Umbilical cord (tissue), 2 donors: ENCODE measurements around the gene PGAP2. TPM values are rescaled to one million over a fixed set of nuclear protein-coding genes. Genes with fewer than 3 reads are reported as not detected.
"Not testable (repeated sequence)": the region's sequence is repeated elsewhere in the genome, so short reads cannot be mapped to it uniquely, and the experiment has no call there.

Experiments
- DNase-seq: peaks from one replicate; pipeline ENCODE4 v3.0.0-alpha.2; 2015; ENCODE audit warnings: low spot score
- total RNA-seq: library from RNA; depleted of rRNA; stranded (reverse); fragments of >200 nt; gene quantifications from one replicate; pipeline ENCODE4 v1.2.3, GENCODE V29; 2014; ENCODE audit warnings: low replicate concordance; ENCODE audit not compliant: insufficient read depth

PGAP2 gene
- total RNA-seq, 1 donor from 2014 or later = 3.6 TPM

DNA sequence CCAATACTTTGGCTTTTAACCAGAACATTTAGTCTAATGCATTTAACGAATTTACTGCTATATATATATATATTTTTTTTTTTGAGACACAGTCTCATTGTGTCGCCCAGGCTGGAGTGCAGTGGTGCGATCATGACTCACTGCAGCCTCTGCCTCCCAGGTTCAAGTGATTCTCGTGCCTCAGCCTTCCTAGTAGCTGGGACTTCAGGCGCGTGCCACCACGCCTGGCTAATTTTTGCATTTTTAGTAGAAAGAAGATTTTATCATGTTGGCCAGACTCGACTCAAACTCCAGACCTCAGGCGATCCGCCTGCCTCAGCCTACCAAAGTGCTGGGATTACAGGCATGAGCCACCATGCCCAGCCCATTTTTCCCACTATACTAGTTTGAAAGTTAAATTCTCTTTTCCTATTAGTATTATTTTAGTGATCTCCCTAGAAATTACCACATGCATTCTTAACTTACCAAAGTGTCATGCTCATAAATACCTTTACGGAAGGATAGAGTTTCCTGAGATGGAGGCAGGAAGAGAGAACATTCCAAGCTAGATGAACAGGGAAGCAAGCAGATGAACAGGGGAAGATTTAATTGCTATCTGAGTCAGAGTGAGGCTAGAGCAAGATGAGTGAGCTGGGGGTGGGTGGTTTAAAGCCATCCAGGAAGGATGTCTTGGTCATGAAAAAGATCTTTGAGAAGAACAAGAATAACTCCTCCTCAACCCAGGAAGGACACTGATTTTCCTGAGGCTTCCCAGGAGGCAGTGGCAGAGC, 4.4 kb upstream of the PGAP2 start:
- DNase-seq = no peak

DNA sequence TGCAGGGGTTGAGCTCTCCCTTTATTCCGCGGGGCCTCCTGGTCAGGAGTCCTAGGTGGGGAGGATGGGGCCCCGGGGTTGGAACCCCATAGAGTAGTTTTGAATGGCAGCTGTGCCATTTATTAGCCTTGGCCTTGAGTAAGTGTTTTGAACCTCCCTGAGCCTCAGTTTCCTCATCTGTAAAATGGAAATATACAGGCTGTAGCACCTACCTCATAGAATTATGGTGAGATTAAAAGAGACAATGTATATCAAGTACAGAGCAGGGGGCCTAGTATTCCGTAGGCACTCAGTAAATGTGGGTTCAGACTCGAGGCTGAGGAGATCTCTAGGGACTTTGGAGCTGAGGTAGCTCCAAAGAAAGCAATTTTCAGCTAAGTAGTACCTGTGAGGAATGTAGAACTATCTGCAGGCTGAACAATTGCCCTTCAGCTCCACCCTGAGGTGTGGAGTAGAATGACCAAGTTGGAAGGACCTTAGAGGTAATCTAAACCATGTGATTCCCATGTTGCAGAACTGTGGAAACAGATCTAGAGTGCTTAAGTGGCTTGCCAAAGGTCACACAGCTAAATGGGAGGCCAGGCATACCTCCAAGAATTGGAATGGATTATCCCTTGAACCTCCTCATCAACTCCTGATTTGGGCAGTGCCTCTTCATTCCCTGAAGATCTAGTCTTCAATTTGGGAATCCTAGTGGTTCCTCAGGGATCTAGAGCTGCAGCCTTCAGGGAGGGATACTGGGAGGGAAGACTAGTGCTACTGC, 682 bp downstream of the PGAP2 start:
- DNase-seq = no peak

DNA sequence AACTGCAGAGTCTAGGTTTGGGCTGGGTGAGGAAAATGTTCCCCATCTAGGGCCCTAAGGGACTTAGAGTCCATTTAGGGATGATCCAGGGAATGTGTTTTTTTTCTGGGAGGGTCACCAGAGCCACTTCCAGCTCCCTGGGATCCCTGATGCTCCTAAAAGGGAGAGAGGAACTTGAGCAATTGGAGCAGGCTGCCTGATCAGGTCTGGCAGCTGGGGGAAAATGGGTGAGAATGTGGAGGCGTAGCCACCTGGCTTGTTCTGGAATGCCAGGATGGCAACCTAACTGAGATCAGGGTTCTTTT, 1.2 kb downstream of the PGAP2 start:
- no peak for DNase-seq

DNA sequence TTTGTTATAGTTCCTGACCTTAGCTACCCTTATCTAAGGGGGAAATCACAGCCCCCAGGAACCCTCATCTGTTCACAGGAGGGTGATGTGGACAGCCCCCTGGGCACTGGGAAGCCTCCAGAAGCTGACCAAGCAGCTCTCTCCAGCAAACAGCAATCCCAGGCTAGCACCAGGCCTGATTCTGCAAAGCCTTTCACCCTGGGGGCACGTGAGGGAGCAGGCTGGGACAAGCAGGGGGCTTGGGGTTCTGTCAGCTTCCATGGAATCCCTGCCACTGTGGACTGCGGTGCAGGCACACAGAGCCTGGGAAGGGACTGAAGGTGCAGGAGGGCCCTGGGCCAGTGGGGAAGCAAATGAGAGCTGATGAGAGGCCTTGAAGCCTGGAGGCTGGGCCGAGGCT, 2.1 kb downstream of the PGAP2 start:
- DNase-seq = no peak

DNA sequence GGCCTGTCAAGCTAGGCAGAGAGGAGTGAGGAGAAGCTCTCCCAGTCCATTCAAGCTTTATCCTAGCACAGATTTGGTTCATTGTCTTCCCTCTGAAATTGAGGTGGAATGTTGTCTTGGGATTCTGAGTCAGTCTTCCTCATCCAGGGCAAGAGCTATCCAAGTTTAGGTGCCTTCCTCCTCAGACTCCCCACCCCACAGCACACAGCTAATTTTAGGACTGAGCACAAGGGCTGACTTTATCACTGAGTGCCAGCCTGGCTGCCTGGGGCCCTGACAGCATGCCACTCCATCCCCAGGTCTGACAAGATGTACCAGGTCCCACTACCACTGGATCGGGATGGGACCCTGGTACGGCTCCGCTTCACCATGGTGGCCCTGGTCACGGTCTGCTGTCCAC, 2.6 kb downstream of the PGAP2 start:
- DNase-seq = no peak

DNA sequence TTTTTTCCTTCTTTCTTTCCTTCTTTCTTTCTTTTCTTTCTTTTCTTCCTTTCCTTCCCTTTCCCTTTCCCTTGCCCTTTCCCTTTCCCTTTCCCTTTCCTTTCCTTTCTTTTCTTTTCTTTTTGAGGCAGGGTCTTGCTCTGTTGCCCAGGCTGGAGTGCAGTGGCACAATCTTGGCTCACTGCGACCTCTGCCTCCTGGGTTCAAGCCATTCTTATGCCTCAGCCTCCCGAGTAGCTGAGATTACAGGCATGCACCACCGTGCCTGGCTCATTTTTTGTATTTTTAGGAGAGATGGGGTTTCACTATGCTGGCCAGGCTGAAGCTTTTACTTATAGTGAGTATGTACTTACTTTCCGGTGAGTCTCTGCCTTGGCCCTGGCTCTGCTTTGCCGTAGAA, 6.5 kb downstream of the PGAP2 start:
- DNase-seq = not testable (repeated sequence)

DNA sequence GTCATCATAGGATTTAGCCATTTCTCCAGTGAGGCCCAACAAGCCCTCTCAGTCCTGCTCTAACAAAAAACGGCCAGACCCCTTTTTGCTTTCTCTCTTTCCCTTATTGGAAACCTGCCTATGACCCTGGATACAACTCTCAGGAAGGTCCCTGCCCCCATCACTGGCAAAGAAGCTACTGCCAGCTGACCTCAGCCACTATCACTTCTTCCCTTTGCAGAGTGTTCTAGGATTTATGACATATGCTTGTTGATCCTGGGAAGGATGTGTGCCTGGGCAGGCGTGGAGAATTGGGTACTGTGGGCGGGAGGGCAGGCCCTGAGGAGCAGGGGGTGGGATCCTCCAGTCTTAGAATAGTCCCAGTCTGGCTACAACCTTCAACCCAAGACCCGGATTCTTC, 7.5 kb downstream of the PGAP2 start:
- no peak for DNase-seq

DNA sequence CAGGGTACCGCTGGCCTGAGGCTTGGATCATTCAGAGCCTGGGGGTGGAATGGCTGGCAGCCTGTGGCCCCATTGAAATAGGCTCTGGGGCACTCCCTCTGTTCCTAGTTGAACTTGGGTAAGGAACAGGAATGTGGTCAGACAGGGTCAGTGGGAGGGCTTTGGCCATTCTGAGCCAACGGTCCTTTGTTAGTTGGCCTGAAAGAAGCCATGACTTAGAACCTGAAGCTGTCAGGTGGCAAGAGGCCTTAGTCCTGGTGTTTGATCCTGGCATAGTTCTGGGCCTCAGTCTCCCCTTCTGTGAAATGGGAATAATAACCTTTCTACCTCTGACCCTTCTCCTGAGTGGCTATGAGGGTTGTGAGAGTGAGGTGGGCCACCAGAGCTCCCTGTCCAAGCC, 8.3 kb downstream of the PGAP2 start:
- no peak for DNase-seq

DNA sequence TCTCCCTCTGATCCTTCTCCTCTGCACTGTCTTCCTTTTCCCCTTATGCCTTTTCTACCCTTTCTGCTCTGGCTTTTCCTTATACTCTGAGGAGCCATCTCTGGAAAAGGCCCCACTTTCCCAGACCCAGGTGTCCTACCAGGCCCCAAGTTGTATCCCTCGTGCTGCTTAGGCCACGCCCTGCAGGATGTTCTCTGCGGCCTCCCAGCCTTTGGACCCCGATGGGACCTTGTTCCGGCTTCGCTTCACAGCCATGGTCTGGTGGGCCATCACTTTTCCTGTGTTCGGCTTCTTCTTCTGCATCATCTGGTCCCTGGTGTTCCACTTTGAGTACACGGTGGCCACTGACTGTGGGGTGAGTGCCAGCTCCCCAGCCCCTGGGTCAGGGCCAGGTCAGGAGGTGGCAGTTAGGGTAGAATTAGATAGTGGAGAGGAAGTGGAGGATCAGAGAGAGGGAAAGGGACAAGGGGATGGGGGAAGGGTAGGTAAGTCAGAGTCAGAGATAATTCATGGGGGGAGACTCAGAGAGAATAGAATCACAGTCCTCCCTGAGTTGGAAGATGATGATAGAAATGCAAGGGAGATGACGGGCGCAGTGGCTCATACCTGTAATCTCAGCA, 8.9 kb downstream of the PGAP2 start:
- no peak for DNase-seq

DNA sequence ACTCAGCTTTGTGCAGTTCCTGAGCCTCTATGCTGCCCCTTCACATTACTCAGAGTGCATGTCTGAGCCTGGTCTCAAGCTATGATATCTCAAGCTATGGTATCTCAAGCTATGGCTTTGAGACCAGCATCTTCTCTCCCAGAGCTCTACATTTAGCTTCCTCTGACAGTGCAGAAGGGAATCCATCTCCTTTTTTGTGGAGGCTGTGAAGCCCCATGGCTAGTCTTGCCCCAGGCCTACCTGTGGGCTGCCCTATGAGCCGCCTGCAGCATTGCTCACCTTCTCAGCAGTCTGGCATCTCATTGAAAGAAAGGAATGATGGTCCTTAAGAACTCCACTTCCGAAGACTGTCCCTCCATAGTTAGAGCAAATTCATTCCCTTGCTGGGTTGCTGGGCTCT, 12.6 kb downstream of the PGAP2 start:
- DNase-seq = no peak

DNA sequence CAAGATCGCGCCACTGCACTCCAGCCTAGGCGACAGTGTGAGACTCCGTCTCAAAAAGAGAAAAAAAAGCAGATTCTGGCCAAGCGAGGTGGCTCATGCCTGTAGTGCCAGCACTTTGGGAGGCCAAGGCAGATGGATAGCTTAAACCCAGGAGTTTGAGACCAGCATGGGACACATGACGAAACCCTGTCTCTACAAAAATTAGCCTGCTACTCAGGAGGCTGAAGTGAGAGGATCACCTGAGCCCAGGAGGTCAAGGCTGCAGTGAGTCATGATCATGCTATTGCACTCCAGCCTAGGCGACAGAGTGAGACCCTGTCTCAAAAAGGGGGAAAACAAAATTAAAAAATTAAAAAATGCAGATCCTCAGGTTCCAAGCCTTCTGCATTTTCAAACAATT, 14.0 kb downstream of the PGAP2 start:
- DNase-seq = no peak

DNA sequence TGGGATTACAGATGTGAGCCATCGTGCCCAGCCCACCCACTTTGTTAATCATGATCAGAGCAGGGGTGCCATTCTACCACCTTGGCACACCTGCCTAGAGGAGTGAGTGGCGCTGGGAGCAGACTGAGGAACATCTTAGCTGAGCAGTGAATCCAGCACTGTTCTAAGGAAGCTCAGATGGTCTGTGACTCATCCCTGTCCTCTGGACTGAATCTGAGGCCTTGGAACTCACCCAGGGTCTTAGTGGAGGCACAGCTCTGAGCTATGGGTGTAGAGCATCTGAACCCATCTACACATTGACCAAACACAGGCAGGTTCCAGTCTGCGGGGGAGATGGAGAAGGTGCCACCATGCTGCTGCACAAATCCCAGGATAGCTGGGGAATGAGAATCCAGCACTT, 14.9 kb downstream of the PGAP2 start:
- peak; percentile 75 for DNase-seq

DNA sequence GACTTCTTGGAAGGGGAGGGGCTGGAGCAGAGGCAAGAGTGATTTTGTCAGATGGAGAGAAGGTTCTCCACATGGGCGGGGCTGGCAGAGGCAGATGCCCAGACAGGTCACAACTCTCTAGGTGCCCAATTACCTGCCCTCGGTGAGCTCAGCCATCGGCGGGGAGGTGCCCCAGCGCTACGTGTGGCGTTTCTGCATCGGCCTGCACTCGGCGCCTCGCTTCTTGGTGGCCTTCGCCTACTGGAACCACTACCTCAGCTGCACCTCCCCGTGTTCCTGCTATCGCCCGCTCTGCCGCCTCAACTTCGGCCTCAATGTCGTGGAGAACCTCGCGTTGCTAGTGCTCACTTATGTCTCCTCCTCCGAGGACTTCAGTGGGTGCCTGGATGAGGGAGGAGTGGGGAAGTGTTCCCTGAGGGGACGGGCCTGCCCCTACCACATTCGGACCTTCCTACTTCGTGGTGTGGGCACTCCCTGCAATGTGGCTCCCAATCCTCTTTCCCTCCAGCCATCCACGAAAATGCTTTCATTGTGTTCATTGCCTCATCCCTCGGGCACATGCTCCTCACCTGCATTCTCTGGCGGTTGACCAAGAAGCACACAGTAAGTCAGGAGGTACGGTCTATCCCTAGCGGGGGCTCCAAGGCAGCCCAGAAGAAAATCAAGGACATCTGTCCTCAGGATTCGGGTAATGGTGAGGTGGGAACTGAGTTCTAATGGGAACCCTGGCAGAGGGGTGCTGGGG, 15.6 kb downstream of the PGAP2 start:
- DNase-seq = no peak

DNA sequence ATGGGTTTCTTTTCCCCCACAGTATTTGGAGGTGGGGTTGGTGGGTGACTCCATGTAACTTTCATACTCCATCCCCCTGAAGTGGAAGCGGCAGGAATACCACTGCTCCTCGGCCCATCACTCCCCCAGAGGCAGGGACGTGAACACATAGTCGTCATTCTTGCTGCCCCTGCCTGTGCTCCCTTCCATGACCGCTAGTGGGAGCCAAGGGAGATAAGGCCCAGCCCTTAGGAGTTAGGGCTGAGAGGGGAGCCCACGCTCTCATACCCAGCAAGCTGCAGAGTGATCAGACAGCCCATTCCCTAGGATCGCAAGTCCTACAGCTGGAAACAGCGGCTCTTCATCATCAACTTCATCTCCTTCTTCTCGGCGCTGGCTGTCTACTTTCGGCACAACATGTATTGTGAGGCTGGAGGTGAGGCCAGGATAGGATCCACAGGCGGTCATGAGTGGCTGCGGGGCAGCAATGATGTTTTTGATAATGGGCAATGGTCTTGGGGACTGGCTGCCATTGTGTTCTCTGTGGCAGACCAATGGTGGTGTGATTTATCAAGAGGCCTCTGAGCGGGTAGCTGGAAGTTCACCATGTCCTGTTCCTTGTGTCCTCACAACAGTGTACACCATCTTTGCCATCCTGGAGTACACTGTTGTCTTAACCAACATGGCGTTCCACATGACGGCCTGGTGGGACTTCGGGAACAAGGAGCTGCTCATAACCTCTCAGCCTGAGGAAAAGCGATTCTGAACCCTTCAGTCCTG, 16.5 kb downstream of the PGAP2 start:
- no peak for DNase-seq

DNA sequence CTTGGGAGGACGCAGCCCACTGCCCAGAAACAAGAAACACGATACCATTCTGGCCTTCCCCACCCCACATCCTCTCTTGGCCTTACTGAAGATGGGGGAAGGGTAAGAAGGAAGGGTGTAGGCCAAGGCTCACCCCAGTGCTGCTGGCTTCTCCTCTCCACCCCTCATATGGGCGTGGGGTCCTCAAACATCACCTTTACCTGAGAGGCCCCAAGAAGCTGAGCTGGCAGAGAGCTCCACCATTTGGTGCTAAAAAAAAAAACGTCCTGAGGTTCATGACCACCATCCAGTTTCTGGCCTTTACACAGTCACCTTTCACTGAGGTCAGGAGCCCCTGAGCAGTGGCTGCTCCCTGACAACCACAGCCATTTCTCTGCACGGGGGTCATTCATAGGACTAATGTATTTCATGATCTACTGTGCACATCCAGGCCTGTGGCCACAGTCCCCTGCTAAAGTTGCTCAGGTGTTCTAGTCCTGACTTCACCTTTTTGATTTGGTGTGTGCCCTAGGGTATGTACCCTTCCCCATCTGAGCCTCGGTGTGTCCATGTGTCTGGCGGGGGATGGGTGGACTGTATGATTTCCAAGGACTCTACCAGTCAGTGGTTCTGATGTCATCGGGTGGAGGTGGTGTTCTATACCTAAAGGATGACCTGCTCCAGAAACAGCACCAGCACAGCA, 17.3 kb downstream of the PGAP2 start:
- no peak for DNase-seq

DNA sequence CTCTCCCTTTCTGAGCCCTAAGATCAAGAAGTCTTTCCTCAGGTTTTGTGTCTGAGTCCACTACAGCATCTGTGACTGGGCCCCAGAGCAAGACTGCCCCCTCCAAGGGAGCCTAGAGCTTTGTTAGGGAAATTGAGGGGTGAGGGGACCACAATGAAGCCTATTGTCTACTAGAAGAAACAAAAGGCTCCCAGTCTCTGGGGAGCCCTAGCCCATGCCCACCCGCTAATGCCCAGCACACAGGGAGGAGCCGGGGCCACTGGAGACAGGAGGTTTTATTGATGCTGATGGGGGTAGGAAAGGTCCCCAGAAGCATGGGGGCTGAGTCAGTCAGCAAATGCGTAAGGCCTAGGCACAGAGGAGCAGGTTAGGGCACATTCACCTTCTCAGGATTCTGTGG, 18.4 kb downstream of the PGAP2 start:
- DNase-seq = no peak

DNA sequence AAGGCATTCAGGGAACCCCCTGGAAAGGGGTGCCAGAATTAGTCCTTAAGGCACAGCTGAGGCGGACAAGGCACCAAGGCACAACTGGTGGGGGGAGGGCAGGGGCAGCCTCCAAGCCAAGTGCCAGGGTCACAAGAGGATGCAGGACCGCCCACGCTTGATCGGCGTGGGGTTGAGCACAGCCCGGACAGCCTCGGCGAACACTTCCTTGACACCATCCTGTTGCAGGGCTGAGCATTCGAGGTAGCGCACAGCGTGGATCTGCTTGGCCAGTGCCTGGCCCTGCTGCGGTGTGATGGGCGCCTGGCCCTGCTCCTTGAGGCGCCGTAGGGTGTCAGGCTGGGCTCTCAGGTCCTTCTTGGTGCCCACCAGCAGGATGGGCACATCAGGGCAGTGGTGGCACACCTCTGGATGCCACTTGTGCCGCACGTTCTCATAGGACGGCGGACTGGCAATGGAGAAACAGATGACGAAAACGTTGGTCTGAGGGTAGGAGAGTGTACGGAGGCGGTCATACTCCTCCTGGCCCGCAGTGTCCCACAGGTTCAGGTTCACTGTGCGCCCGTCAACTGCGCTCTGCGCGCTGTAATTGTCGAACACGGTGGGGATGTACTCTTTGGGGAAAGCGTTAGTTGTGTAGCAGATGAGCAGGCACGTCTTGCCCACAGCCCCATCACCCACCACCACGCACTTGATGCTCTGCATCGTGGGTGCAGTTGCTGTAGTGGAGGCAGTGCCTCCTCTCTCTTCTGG, 19.2 kb downstream of the PGAP2 start:
- no peak for DNase-seq

DNA sequence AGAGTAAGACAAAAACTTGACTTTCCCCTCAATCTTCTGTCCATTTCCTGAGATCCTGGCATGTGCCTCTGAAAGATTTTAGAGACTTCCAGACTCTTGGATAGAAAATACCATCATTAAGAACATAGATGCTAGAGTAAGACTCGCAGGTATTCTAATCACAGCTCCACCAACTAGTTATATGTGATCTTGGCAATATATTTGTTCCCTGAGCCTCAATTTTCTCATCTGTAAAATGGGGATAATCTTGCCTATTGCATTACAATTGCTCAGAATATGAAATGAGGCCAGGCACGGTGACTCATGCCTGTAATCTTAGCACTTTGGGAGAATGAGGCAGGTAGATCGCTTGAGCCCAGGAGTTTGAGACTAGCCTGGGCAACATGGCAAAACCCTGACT, 21.7 kb downstream of the PGAP2 start:
- no peak for DNase-seq

DNA sequence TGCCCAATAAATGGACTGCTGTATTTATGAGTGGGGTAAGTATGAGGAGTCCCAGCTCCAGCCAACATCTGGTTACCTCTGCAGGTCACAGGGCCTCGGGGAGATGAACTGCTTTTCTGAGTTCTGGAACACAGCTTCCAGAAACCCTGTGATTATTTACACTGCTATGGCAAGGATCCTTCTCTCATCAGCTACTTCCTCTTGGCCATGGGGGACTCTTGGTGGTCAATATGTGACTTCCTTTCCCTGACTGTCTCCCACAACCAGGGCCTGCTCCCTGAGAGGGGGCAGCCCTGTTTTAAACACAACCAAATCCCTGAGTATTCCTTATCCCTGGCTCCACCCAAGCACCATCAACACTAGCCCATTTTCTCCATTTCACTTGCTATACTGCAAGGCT, 22.4 kb downstream of the PGAP2 start:
- no peak for DNase-seq
